CD4-positive, alpha-beta T cell treated with Interleukin-15 for 1 hour (primary cell): ENCODE data around the gene EPHA10.
A peak's percentile ranks its signal among the peaks of the same experiment; 100 is the strongest.
"Not testable (repeated sequence)": the region's sequence is repeated elsewhere in the genome, so short reads cannot be mapped to it uniquely, and the experiment has no call there.

Source experiments
- DNase-seq: peaks from one replicate; pipeline ENCODE4 v3.0.0-alpha.2; 2020

EPHA10 gene

DNA sequence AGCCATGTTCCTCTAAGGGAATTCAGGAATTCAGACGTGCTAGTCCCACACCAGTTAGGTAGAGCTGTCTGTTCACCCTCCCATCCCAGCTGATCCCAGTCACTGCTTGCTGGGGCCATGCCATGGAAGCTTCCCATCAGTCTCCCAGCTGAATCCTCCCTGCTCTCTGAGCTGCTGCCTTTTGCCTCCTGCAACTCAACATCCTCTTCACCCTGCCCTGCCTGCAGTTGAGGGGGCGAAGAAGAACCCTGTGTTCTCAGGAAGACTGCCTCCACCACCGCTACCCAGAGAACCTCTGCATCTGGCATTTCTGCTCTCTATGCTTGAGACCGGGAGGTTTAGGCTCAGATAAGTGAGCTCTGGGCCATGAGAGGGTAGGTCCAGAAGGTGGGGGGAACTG lies 56.4 kb downstream of the EPHA10 start:
- DNase-seq, result no peak

DNA sequence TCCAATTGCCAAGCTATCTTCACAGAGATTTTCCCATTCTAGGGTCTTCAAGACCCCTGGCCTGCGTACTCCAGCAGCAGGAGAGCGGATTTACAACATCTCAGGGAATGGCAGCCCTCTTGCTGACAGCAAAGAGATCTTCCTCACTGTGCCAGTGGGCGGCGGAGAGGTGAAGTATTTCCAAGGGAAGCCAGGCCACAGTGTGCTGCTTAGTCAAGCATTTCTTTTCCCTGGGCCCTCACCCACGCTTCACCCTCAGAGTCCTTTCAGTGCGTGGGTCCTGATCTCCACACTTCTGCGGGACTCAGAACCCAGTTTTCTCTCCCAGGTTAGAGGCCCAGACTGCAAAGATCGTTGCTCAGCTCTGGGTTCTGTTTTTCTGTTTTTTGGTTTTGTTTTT lies 59.5 kb downstream of the EPHA10 start:
- DNase-seq, result no peak

DNA sequence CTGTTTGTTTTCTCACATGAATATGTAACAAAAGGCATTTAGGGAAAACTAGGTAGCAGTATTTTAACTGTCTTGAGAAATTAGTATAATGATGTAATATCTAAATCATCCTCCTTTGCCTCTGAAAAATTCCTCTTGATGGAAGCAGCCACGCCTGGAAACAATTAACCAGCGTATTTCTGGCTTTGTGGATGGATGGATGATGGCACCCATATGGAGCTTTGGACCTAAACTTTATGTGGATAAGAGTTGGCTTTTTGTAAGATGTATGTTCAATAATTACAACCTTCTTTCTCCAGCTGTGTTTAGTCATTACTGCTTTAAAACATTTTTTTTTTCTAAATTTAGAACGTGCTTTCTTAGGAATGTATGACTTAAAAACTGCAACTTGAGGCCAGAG lies 60.0 kb downstream of the EPHA10 start:
- DNase-seq, result no peak

DNA sequence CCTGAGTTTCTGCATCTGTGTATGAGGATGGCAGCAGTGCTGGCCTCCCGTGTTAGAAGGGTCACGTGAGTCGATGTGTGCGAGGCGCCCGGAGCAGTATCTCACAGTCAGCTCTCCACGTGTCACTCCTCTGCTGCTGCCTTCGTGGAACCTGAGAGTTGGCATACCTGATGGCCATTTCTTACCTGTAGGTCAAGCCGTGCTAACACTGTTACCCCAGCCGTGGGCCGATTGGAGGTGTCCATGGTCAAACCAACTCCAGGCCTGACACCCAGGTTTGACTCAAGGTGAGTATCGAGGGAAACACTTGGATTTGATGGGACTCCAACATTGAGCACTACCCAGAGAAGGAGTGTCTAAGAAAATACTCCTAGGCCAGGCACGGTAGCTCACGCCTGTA lies 61.9 kb downstream of the EPHA10 start:
- no peak for DNase-seq

DNA sequence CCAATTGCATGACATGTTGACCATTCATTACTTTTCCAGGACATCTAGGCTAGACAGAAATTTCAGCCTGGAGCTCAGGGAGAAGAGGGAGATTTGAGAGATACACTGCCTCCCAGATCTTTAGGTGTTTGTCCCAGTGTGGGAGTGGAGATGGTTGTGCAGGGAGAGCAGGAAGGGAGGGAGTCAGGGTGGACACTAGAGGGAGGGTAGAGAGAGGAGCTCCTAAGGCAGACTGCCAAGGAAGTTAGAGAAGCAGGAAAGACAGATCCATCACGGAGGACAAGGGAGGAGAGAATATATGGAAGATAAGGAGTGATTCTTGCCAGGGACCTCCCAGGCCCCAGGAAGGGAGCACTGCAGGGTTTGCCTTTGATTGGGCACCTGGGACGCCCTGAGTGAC lies 63.9 kb downstream of the EPHA10 start:
- no peak for DNase-seq

DNA sequence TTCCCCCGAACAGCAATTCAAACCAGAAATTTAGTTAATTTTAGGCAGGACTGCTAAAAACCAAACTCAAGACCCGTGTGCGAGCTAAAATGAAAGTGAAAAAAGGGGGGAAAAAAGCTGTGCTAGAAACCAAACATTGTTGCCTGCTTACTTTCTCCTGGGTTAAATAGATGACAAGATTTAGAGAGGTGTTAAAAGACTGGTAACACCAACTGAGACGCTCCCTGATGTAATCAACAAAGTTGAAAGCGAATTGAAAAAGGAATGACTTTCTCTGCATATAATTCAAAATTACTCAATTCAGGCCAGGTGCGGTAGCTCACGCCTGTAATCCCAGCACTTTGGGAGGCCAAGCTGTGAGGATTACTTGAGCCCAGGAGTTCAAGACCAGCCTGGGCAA lies 65.8 kb downstream of the EPHA10 start:
- DNase-seq, result no peak

DNA sequence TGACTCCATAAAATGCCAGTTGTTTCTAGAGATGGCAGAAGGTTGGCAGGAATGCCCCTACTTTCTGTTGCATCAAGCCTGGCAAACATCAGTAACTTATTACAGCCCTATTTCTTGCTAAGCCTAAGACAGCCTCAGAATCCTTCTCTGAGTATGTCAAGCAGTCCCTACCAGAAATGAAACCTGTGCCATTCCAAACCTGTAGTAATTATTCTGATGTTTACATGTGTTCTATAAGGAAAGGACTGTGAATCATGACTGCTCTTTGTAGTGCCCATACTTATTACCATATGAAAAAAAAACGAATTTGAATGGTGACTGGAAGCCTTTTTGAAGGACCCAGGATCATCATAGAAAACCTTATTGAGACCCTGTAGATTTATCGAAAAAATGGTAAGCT lies 67.2 kb downstream of the EPHA10 start:
- no peak for DNase-seq

DNA sequence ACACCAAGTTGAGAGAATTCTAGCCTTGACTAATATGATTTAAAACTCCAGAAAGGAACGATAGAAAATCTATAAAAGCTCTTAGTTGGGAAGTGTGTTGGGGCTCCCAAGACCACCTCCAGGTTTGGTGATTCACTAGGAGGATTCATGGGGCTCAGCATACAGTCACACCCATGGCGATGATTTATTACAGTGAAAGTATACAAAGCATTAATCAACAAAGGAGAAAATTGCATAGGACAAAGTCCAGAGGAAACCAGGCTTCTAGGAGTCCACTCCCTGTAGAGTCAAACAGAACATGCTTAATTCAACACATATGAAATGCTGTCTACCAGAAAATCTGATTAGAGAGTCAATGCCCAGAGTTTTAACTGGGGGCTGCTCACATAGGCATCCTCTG lies 67.8 kb downstream of the EPHA10 start:
- DNase-seq, result no peak

DNA sequence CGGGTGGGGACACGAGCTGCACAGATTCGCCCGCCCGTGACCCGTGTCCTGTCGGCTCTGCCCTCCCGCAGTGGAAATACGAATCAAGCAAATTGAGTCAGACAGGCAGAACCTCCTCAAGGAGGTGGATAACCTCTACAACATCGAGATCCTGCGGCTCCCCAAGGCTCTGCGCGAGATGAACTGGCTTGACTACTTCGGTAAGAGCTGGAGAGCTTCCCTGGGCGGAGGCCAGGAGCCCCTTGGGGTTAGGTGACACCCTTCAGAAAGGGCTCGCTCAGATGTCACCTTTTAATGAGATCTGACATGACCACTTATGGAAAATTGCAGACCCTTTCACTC lies 72.1 kb downstream of the EPHA10 start:
- DNase-seq, result no peak

DNA sequence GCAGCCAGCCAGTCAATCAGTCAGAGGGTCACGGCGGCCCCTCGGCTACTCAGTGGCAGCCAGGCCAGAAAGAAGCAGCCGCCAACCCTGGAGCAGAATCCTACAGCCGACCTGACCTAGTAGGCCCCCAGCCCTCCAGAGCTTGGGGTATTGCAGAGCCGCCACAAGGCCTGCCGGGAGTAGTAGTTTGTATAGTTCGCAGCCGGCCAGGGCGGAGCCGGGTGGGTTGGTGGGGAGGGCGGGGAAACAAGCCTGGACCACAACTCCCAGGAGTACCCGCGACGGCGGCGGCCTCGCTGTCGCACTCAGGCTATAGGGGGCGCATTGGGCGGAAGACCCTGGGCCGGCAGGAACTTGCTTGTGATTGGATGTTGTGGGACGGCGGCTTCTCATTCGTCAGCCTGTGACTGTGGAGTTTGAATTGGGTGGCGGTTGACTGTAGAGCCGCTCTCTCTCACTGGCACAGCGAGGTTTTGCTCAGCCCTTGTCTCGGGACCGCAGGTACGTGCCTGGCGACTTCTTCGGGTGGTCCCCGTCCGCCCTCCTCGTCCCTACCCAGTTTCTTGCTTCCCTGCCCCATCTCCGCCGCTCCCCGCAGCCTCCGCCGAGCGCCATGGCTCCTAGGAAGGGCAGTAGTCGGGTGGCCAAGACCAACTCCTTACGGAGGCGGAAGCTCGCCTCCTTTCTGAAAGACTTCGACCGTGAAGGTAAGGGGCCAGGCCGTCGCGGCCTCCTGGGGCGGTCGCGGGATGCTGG lies 72.7 kb downstream of the EPHA10 start, which contains the start of gene CDCA8:
Gene CDCA8 (plus strand): TSS at position 439 of the 756 bp plus-strand sequence. CDS start 175 bp downstream, at position 614.
- DNase-seq, result peak; percentile 98

DNA sequence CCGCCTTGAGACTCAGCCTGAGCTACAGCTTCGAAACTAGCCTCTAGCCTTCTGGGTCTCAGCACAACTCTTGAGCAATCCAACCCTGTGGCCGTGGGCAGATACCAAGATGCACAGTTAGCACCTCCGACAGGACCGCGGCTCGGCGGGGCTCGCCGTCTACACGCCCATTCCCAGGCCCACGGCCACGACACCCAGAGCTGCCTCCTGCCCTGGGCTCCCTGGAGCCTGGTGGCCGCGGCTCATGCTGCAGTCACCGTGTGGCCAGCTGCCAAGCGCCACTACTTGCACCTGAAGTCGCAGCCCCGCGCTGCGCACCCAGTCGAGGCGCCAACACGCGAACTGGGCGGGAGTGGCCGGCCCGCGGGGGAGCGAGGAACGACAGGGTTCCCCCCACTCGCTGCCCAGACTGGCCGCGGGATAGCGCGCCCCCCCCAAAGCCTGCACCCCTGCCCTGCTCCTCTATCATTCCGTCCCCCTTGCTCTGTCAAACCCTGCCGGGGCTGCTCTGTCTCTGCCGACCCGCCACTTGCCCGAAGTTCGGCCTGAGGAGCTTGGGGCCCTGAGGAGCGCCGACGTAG lies 73.3 kb downstream of the EPHA10 start:
- DNase-seq, result no peak

DNA sequence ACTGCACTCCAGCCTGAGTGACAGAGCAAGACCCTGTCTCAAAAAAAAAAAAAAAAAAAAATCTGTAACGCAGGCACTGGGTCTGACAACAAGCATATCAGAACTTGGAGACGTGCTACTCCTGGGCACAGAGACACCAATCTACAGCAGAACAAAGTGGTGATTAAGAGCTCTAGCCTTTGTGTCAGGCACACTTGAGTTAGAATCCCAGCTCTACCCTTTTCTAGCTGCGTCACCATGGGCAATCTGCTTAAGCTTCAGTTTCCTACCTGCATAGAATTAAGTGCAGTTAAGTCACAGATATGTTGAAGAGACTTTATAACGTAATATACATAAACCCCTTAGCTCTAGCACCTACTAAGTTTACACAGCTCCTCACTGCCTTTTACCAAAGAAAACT lies 76.0 kb downstream of the EPHA10 start:
- no peak for DNase-seq

DNA sequence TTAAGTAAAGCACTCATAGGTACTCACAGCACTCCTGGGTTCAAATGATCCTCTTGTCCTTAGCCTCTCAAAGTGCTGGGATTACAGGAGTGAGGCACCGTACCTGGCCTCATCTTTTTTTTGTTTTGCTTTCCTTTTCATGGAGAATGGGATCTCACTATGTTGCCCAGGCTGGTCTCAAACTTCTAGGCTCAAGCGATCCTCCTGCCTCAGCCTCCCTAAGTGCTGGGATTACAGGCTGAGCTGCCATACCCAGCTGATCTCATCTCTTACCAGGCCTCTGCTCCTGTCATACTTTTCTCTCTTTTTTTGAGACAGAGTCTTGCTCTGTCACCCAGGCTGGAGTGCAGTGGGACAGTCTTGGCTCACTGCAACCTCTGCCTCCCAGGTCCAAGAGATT lies 77.2 kb downstream of the EPHA10 start:
- DNase-seq, result not testable (repeated sequence)

DNA sequence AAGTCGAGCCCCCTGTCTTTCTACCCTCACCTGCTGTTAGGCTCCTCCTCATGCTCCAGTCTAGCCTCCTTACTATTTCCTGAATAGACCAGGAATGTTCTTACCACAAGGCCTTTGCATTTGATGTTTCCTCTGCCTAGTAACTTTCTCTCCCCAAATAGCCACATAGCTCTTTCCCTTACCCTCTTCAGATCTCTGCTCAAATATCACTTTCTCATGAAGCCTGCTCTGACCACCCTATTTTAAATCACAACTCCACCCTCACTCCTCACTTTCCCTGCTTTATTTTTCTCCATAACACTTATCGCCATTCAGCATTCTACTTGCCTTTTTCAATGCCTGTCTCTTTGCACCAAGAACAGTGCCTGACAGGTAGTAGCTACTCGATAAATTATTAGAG lies 79.2 kb downstream of the EPHA10 start:
- no peak for DNase-seq

DNA sequence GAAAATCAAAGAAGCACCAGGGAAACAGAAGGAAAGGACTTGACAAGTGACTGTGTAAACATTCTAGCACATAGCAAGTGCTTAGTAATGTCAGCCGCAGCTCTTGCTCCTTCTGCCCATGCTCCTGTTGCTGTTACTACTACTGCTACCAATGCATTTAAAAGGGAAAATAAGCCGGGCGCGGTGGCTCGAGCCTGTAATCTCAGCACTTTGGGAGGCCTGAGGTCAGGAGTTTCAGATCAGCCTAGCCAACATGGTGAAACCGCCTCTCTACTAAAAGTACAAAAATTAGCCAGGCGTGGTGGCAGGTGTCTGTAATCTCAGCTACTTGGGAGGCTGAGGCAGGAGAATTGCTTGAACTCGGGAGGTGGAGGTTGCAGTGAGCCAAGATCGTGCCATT lies 80.7 kb downstream of the EPHA10 start:
- DNase-seq, result not testable (repeated sequence)

DNA sequence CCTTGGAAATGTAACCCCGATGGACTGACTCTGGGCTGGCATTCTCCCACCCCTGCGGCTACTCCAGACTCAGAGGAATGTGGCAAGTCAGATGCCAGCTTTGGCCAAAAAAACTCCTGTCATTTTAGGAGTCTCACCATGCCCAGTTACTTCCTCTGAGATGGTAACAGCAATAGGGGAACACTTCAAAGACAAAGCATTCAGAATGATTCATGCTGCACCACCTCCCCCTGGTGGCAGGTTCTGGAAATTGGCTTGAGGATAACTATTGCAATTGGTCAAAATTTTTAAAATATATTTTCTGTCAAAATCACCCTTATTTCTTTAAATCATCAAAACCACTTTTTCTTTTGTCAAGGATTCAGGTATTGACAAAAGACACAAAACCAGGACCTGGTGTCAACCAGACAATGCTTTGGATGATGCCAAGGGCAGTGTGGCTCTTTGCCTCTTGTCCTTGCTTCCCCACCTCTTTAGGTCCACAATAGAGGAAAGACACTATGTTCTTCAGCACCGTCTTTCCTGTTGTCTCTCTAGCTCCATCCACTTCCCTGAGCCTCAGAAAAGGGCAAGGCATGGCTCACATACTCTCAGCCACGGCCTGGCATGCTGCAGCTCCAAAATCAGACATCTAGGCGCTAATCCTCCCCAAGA lies 82.5 kb downstream of the EPHA10 start:
- peak; percentile 70 for DNase-seq

DNA sequence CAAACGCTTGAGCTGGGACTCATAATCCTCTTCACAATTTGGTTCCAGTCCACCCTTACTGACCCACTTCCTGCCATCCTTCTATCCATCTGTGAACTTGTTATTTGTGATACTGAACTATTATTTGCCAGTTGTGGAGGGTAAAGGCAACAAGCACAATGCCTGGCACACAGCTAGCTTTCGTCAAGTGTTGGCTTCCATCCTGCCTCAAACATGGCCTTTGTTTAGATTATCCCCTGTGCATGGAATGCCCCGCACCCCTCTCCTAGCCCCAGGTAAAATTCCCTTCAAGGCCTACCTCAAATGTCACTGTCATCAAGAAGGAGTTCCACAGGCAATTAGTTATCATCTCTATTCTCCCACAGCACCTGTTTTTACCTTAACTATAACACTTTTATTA lies 84.0 kb downstream of the EPHA10 start:
- DNase-seq, result no peak

DNA sequence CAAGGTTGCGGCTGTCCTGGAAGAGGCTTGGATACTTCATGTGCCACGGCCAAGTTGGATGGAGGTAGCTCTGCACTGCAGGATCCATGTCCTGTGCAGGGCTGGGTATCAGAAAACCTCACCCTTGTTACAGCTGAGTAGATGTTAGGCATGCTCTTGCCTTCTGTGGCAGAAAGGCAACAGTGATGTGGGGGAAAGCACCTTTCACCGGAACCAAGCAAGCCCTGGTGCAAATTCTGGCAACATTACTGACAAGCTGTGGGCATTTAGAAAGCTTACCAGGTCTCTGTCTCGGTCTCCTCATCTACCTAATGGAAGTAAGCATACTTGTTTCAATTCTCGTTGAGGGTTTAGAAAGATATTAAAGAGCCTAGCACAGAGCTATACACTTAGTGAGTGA lies 87.1 kb downstream of the EPHA10 start:
- DNase-seq, result no peak

DNA sequence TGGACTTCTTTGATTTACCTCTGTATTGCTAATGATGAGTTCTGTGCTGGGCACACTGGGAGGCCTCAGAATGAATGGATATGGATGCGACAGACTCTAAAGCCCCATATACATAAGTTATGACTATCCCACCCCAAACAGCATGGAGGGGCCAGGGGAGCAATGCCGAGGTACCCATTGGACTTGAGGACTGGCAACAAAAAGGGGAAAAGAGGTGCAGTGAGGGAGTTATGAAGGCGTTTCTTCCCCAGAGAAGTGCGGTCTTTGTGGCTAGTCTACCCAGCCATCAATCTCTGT lies 87.8 kb downstream of the EPHA10 start:
- DNase-seq, result no peak

DNA sequence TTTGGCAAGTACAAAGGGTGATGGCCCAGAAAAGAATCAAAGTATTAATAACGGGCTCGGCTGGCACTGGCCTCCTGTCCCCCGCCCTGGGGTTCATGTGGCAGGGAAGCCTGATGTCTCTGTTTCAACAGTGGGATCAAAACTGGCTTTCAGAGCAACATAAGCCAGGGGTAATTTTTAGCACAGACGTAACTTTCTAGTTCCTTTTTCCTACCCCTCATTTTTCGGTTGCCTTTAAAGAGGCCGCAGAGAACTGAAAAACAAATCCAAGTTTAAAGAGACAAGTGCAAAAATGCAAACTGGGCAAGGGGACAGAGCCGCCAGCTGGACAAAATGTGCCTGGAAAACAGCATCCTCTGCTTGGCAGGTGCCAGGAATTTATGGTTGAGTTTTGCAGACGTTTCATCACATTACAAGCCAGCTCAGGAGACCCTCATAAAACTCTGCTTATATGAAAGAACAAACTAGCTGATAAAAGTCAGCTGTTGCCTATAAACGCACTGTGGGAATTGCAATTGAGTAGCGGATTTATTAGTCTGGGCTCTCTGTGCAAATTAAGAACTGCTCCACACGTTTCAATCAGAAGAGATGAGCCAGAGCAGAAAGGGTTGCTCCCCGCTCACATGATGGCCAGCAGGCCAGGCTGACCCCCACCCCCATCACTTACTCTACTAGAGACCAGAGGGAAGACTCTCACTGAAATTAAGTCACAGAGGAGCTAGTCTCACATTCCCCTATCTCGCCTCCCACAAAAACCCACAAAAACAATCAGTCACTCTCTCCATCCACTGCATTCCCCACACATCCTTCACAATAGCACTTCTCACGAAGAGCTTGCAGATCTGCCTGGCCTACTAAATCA lies 88.4 kb downstream of the EPHA10 start:
- DNase-seq, result no peak

DNA sequence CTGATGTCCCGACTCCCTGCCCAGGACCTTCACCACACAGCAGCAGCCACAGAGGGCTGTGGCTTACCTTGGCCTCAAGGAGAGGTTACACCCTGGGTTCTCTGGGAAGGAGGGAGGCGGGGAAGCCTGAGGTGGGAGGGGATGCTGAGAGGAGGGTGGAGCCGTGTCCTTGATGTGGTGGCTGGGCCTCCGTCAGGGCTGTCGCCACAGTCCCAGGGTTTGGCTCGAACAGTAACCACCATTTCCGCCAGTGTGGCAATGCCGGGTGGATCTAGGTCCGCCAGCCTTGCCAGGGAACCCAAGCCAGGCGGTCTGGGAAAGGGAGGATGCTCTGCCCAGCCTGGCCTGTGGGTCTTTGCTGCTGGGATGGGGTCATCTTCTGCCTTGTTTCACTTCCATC lies 91.0 kb downstream of the EPHA10 start:
- peak; percentile 40 for DNase-seq

DNA sequence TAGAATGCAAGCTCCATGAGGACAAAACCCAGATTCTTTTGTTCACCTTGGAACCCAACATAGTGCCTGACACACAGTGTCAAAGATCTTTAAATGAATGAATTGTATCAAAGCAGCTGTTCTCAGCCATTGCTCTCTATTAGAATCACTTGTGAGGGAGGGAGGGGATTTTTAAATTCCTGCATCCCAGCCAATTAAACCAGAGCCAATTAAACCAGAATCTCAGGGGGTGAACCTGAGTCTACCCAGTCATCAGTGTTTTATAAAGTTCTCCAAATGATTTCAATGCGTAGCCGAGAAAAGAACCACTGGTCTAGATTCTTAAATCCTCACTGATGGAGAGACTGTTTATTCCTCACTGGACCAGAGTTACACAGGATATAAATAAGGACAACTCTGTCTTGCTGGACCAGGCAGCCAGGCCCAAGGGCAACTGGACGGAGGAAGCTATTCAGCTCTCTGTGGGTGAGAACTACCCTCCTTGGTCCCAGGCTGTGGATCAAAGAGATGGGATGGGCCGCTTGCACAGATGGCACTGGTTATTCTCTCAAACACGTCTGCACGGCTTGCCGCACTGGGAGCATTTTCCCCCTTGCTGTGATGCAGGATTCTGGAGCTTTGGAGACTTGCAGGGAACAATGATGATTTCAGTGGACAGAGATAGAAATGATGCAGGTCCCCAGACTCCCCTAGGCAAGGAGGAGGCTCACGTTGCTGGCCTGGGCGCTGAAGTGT lies 92.6 kb downstream of the EPHA10 start:
- DNase-seq, result no peak

DNA sequence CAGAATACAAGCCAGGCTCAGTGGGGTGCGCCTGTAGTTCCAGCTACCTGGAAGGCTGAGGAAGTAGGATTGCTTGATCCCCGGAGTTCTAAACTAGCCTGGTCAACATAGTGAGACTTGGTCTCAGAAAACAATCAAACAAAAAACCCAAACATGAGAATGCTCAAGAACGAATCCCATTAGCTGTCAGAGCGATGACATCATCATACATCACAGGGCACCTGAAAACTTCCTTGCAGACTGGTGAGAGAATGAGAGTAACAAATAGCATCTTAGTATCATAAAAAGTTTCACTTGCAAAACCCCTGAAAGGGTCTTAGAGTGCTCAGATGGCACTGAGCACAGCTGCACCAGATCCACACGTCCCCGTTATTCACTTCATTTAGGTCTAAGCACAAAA lies 93.7 kb downstream of the EPHA10 start:
- no peak for DNase-seq
